ENCODE measurements around the gene TMEM107. TPM values are rescaled to one million over a fixed set of nuclear protein-coding genes. Genes with fewer than 3 reads are reported as not detected.

The TMEM107 gene
- total and polyA plus RNA-seq, 4 experiments from 2014 or later = 25.0 to 43.7 (median 33.9) TPM

DNA sequence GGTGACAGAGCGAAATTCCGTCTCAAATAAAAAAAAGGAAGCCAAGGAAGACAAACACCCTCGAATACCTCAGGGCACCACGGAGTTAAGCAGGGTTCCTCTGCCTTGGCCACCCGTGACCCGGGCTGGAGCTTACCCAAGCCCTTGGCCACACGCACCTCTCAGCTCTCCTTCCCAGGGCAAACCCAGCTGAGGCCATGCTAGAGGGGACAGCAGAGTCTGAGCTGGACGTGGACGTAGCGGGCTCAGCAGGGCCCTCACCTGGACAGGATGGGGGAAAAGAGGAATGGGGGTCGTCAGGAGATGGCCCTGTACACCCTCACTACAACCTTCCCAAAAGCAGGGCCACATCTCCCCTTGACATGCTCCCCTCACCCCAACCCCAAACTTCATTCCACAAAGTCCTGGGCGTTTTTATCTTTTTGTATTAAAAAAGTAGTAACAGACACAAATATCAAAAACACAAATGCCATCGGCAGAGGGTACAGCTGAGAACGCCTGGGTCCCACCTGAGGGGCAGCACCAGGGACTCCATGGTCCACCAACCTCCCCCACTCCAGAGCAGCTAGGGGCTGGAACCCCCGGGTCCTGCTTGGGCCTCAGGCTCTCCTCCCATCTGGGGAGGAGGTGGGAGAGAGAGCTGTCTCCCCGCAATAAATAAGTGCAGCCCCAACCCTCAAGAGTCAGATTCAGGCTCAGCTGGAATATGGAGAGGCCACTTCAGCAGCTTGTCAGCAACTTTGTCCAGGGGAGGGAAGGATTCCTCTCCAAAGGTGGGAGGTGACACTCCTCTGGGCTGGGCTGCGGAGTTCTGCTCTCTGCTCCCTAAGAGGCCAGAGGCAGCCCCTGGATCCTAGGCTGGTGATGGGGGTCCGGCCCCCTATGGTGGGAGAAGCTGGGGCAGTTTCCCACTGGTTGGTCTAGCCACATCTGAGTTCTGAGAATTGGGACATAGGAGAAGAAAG, 35.8 kb downstream of the TMEM107 start:
- Histone ChIP-seq H3K9me3 (ENCODE audit: control insufficient read depth in 1 of 2, low read length in 2 of 2) (no peaks in the 10 kb centered on the region), H3K27me3 (ENCODE audit: insufficient read depth, low read length) (no peaks in the 10 kb centered on the region), H3K27ac (ENCODE audit: low read depth, low read length) (peak overlapping the region; percentile 78), H3K36me3 (ENCODE audit: insufficient read depth, low read length) (peaks cover 46% of the 10 kb centered on the region), H3K4me3 (ENCODE audit: low read length in 2 of 2) (no peak overlapping the region), H3K4me1 (ENCODE audit: insufficient read depth, low read length) (peaks cover 20% of the 10 kb centered on the region)
- intact Hi-C loops (cut with micrococcal nuclease) = no loop called here
- peak overlapping the region in 3 of 8 donors; percentile 6 to 23 (median 6) for H3K4me3 Mint-ChIP-seq
- H3K9me3 Mint-ChIP-seq = peaks cover 0 to 18% (median 0%) of the 10 kb centered on the region in 8 donors
- peaks cover 20 to 36% of the 10 kb centered on the region in 2 donors for H3K36me3 Mint-ChIP-seq
- peak in 3 of 5 donors; percentile 14 to 49 (median 15) for DNase-seq
- H3K27me3 Mint-ChIP-seq = no peaks in the 10 kb centered on the region
- peaks cover 0 to 8% (median 3%) of the 10 kb centered on the region in 4 donors for H3K4me1 Mint-ChIP-seq
- POLR2A ChIA-PET (ENCODE audit: partially characterized antibody) = interaction anchor here (1.0 to 9.5 kb wide), 17 partner anchors 14 to 161 kb away, joined by 3 to 237 read pairs (median 10); partner anchors contain the start of genes ALOXE3, BORCS6, CTC1 and HES7
- peak overlapping the region in 5 of 7 donors; percentile 17 to 76 (median 52) for H3K27ac Mint-ChIP-seq
- CTCF ChIA-PET (ENCODE audit: partially characterized antibody) = interaction anchor here (1.0 to 6.2 kb wide), 14 partner anchors 8 to 161 kb away, joined by 3 to 93 read pairs (median 8); partner anchors contain the start of genes ALOXE3 and SLC25A35

DNA sequence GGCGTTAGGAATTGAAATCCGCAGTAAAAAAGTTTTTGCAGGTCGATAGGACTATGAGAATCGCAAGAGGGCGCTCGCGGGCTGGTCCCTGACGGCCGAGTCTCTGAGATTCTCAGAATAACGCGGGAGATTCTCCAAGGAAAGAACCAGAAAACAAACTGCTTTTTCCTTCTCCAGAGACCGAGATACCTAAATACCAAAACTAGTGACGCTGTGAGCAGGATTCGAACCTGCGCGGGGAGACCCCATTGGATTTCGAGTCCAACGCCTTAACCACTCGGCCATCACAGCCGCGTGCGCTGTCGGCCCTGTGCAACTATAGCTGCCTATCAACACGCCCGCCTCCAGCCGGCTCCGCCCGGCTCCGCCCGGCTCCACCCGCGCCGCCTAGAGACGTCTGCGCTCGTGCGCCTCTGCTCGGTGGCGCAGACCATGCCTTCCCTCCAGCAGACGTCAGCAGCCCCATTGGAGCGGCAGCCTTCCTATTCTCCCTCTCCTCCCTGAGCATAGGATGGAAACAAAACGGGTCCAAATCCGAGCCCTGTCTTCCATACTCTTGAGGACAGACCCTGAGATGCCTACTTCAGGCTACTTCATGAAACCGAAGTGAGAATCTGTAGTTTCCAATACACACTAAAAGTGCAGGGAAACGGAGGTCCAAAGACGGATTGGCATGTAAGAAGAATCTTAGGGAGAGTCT, 37.4 kb downstream of the TMEM107 start:
- Histone ChIP-seq H3K4me1 (ENCODE audit: insufficient read depth, low read length) (peaks cover 20% of the 10 kb centered on the region), H3K27ac (ENCODE audit: low read depth, low read length) (peak overlapping the region; percentile 78), H3K9me3 (ENCODE audit: control insufficient read depth in 1 of 2, low read length in 2 of 2) (no peaks in the 10 kb centered on the region), H3K4me3 (ENCODE audit: low read length in 2 of 2) (peak overlapping the region; percentile 60 to 74), H3K27me3 (ENCODE audit: insufficient read depth, low read length) (no peaks in the 10 kb centered on the region), H3K36me3 (ENCODE audit: insufficient read depth, low read length) (peaks cover 36% of the 10 kb centered on the region)
- CTCF ChIA-PET (ENCODE audit: partially characterized antibody) = interaction anchor here (0.9 to 6.2 kb wide), 26 partner anchors 10 to 166 kb away, joined by 3 to 93 read pairs (median 9); partner anchors contain the start of genes ALOXE3, AURKB, BORCS6 and CTC1
- peak; percentile 95 to 98 (median 96) for DNase-seq
- POLR2A ChIA-PET (ENCODE audit: partially characterized antibody) = interaction anchor here (0.8 to 9.5 kb wide), 18 partner anchors 12 to 735 kb away, joined by 3 to 237 read pairs (median 14); partner anchors contain the start of genes ALOXE3, AURKB, BORCS6 and CTC1
- H3K27ac Mint-ChIP-seq = no peak overlapping the region
- intact Hi-C loops (cut with micrococcal nuclease) = loop anchor here (1.0 to 5.0 kb wide), 10 partner anchors 12 to 238 kb away; partner anchors contain the start of gene KRABD2
- H3K4me1 Mint-ChIP-seq = peaks cover 0 to 8% (median 3%) of the 10 kb centered on the region in 4 donors
- no peaks in the 10 kb centered on the region for H3K27me3 Mint-ChIP-seq
- peaks cover 0 to 8% (median 0%) of the 10 kb centered on the region in 8 donors for H3K9me3 Mint-ChIP-seq
- H3K4me3 Mint-ChIP-seq = no peak overlapping the region
- peaks cover 16 to 25% of the 10 kb centered on the region in 2 donors for H3K36me3 Mint-ChIP-seq

DNA sequence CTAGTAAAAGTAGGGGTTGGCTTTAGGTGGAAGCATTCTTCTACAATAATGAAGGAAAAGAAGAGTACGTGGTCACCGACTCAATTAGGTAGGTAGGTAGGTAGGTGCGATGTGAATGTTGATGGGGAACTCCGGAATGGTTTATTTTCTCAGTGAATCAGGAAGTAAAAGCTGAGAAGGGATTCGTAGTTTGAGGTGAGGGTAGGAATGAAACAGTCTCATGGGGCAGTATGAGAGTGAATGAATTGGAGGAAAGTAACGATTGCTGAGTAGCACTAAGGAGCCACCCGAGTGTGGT, 37.9 kb downstream of the TMEM107 start:
- no peak for DNase-seq
- Mint-ChIP-seq H3K9me3 (peaks cover 0 to 5% (median 0%) of the 10 kb centered on the region in 8 donors), H3K4me1 (peaks cover 0 to 8% (median 3%) of the 10 kb centered on the region in 4 donors), H3K36me3 (peaks cover 12 to 22% of the 10 kb centered on the region in 2 donors), H3K27me3 (no peaks in the 10 kb centered on the region), H3K4me3 (no peak overlapping the region), H3K27ac (no peak overlapping the region)
- intact Hi-C loops (cut with micrococcal nuclease) = loop anchor here (1.0 to 5.0 kb wide), 8 partner anchors 13 to 239 kb away; partner anchors contain the start of gene KRABD2
- Histone ChIP-seq H3K9me3 (ENCODE audit: control insufficient read depth in 1 of 2, low read length in 2 of 2) (no peaks in the 10 kb centered on the region), H3K27ac (ENCODE audit: low read depth, low read length) (peak overlapping the region; percentile 78), H3K36me3 (ENCODE audit: insufficient read depth, low read length) (peaks cover 31% of the 10 kb centered on the region), H3K27me3 (ENCODE audit: insufficient read depth, low read length) (no peaks in the 10 kb centered on the region), H3K4me3 (ENCODE audit: low read length in 2 of 2) (peak overlapping the region; percentile 43 to 60), H3K4me1 (ENCODE audit: insufficient read depth, low read length) (peaks cover 20% of the 10 kb centered on the region)
- ChIA-PET POLR2A (ENCODE audit: partially characterized antibody) (interaction anchor here (0.8 to 9.5 kb wide), 18 partner anchors 9 to 734 kb away, joined by 3 to 237 read pairs (median 14); partner anchors contain the start of genes ALOXE3, AURKB, BORCS6 and CTC1), CTCF (ENCODE audit: partially characterized antibody) (interaction anchor here (0.7 to 6.2 kb wide), 31 partner anchors 10 to 238 kb away, joined by 3 to 93 read pairs (median 8); partner anchors contain the start of genes ALOXE3, AURKB, BORCS6 and CTC1)

DNA sequence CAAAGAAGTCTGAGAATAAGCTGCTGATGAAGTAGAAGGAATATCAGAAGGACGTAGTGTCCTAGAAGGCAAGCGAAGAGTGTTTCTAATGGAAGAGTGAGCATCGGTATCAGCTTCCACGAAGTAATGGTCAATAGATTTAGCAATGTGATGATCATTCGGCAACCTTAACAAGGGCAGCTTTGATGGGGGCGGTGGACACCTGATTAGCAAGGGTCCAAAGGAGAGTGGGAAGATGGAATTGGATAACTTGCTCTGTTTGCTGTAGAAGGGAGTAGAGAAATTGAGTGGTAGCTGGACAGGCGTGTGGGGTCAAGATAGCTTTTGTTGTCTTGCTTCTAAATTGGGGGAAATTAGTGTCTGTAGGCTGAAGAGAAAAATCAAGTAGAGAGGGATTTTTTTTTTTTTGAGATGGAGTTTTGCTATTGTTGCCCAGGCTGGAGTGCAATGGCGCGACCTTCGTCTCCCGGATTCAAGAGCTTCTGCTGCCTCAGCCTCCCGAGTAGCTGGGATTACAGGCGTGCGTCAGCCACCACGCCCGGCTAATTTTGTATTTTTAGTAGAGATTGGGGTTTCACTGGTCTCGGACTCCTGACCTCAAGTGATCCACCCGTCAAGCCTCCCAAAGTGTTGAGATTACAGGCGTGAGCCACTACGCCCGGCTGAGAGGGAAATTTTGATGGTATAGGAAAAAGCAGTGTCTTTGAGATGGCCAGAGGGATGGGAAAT, 38.4 kb downstream of the TMEM107 start:
- Histone ChIP-seq H3K27me3 (ENCODE audit: insufficient read depth, low read length) (no peaks in the 10 kb centered on the region), H3K9me3 (ENCODE audit: control insufficient read depth in 1 of 2, low read length in 2 of 2) (no peaks in the 10 kb centered on the region), H3K27ac (ENCODE audit: low read depth, low read length) (peak overlapping the region; percentile 78), H3K4me1 (ENCODE audit: insufficient read depth, low read length) (peaks cover 20% of the 10 kb centered on the region), H3K36me3 (ENCODE audit: insufficient read depth, low read length) (peaks cover 27% of the 10 kb centered on the region), H3K4me3 (ENCODE audit: low read length in 2 of 2) (peak overlapping the region; percentile 43 to 60)
- H3K4me3 Mint-ChIP-seq = no peak overlapping the region
- ChIA-PET CTCF (ENCODE audit: partially characterized antibody) (interaction anchor here (0.7 to 6.2 kb wide), 28 partner anchors 11 to 238 kb away, joined by 3 to 93 read pairs (median 8); partner anchors contain the start of genes ALOXE3, AURKB, BORCS6 and CTC1), POLR2A (ENCODE audit: partially characterized antibody) (interaction anchor here (0.8 to 9.5 kb wide), 16 partner anchors 9 to 734 kb away, joined by 3 to 237 read pairs (median 14); partner anchors contain the start of genes ALOXE3, BORCS6, CTC1 and HES7)
- intact Hi-C loops (cut with micrococcal nuclease) = loop anchor here (1.0 to 5.0 kb wide), 8 partner anchors 13 to 239 kb away; partner anchors contain the start of gene KRABD2
- no peaks in the 10 kb centered on the region for H3K27me3 Mint-ChIP-seq
- DNase-seq = no peak
- H3K36me3 Mint-ChIP-seq = peaks cover 12 to 21% of the 10 kb centered on the region in 2 donors
- H3K27ac Mint-ChIP-seq = no peak overlapping the region
- peaks cover 0 to 5% (median 0%) of the 10 kb centered on the region in 8 donors for H3K9me3 Mint-ChIP-seq
- H3K4me1 Mint-ChIP-seq = peaks cover 0 to 8% (median 3%) of the 10 kb centered on the region in 4 donors

DNA sequence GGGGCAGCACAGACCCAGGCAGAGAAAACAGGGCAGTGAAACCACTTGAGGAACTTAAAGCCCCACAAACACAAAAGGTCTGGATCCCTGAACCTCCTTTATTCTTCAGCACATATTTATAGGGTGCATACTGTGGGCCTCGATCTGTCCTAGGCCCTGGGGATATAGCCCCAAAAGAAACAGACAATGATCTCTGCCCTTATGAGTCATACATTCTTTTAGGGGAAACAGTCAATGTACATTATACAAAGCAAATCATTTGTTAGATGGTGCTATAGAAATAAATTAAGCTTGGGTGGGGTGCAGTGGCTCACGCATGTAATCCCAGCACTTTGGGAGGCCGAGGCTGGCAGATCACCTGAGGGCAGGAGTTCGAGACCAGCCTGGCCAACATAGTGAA, 42.2 kb downstream of the TMEM107 start:
- no peak overlapping the region for H3K4me3 Mint-ChIP-seq
- H3K27me3 Mint-ChIP-seq = peaks cover 0 to 3% of the 10 kb centered on the region in 2 donors
- intact Hi-C loops (cut with micrococcal nuclease) = no loop called here

DNA sequence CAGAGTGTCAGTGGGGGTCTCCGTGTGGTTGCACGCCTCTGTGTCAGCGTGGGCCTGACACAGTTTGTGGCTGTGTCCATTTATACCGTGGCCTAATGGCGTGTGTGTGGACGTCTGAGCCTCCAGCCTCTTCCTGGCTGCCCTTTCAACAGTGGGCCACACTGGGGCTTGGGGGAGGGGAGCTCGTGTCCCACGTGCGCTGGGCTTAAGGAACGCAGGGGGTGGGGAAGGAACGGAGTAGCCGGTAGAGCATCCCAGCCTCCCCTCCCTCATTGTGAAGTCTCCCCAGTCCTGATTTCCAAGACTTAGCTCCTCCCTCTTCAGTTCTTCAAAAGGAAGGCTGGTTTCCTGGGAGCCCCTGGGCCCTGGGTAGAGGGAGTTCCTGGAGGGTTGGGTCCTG, 42.8 kb downstream of the TMEM107 start:
- POLR2A ChIA-PET (ENCODE audit: partially characterized antibody) = interaction anchor here (0.9 to 1.4 kb wide), 5 partner anchors 11 to 55 kb away, joined by 3 to 5 read pairs (median 4); no protein-coding TSS in a partner anchor
- Mint-ChIP-seq H3K4me3 (no peak overlapping the region), H3K27ac (no peak overlapping the region), H3K36me3 (no peaks in the 10 kb centered on the region), H3K9me3 (peaks cover 0 to 2% (median 0%) of the 10 kb centered on the region in 8 donors), H3K27me3 (peaks cover 0 to 3% of the 10 kb centered on the region in 2 donors), H3K4me1 (peaks cover 0 to 3% (median 0%) of the 10 kb centered on the region in 4 donors)
- peaks cover 9% of the 10 kb centered on the region for H3K4me1 ChIP-seq (ENCODE audit: insufficient read depth, low read length)
- no peak overlapping the region for H3K4me3 ChIP-seq (ENCODE audit: low read length in 2 of 2)
- no peaks in the 10 kb centered on the region for H3K9me3 ChIP-seq (ENCODE audit: control insufficient read depth in 1 of 2, low read length in 2 of 2)
- no peaks in the 10 kb centered on the region for H3K36me3 ChIP-seq (ENCODE audit: insufficient read depth, low read length)
- CTCF ChIA-PET (ENCODE audit: partially characterized antibody) = interaction anchor here (1.0 to 1.9 kb wide), 3 partner anchors 14 to 23 kb away, joined by 3 to 9 read pairs (median 4); no protein-coding TSS in a partner anchor
- H3K27ac ChIP-seq (ENCODE audit: low read depth, low read length) = no peak overlapping the region
- H3K27me3 ChIP-seq (ENCODE audit: insufficient read depth, low read length) = no peaks in the 10 kb centered on the region
- intact Hi-C loops (cut with micrococcal nuclease) = no loop called here
- DNase-seq = no peak

More for the DNA sequence above, 42.2 kb downstream of the TMEM107 start:
- peaks cover 0 to 2% (median 0%) of the 10 kb centered on the region in 8 donors for H3K9me3 Mint-ChIP-seq
- POLR2A ChIA-PET (ENCODE audit: partially characterized antibody) = interaction anchor here (0.6 to 1.4 kb wide), 5 partner anchors 12 to 110 kb away, joined by 3 to 5 read pairs (median 4); no protein-coding TSS in a partner anchor
- H3K9me3 ChIP-seq (ENCODE audit: control insufficient read depth in 1 of 2, low read length in 2 of 2) = no peaks in the 10 kb centered on the region
- DNase-seq = no peak
- no peak overlapping the region for H3K27ac ChIP-seq (ENCODE audit: low read depth, low read length)
- no peaks in the 10 kb centered on the region for H3K27me3 ChIP-seq (ENCODE audit: insufficient read depth, low read length)
- H3K4me3 ChIP-seq (ENCODE audit: low read length in 2 of 2) = no peak overlapping the region
- H3K36me3 Mint-ChIP-seq = no peaks in the 10 kb centered on the region
- peaks cover 10% of the 10 kb centered on the region for H3K4me1 ChIP-seq (ENCODE audit: insufficient read depth, low read length)
- peak overlapping the region in 1 of 7 donors; percentile 19 for H3K27ac Mint-ChIP-seq
- peaks cover 0 to 3% (median 0%) of the 10 kb centered on the region in 4 donors for H3K4me1 Mint-ChIP-seq
- H3K36me3 ChIP-seq (ENCODE audit: insufficient read depth, low read length) = no peaks in the 10 kb centered on the region
- CTCF ChIA-PET (ENCODE audit: partially characterized antibody) = interaction anchor here (0.9 to 1.9 kb wide), 4 partner anchors 14 to 24 kb away, joined by 3 to 9 read pairs (median 4); no protein-coding TSS in a partner anchor
